Body of pancreas (tissue), 4 donors: ENCODE measurements around the gene RFX8.

ENCODE experiments used
- POLR2A ChIP-seq, 3 donors: fragments of 450-650 bp; IDR thresholded peaks; one replicate each; pipeline ENCODE4 v1.6.1; 2016; ENCODE audit warnings: antibody characterized with exemption in 3 of 3, mild to moderate bottlenecking in 2 of 3
- TF ChIP-seq, protein P1 (sequence below), 7 experiments: fragments of 450-650 bp in 4 of 7; fragments of 200-600 bp in 3 of 7; sonication (generic) in 3 of 7; IDR thresholded peaks; one replicate each; pipeline ENCODE4 v1.5.1; 2016 to 2019; ENCODE audit warnings: antibody characterized with exemption in 7 of 7

DNA sequence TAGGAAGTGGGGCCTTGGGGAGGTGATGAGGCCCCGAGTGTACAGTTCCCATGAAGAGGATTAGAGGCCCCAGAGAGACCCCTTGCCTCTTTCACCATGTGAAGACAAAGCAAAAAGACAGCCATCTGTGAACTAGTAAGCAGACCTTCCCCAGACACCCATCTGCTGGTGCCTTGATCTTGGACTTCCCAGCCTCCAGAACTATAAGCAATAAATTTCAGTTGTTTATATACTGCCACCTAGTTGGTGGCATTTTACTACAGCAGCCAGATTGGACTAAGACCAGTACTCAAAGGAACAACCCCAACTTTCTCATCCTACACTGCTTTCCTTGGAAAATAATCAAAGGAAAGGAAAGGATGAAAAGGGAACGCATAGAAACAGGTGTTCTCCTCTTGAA, 59.7 kb downstream of the RFX8 start:
- TF ChIP-seq, protein P1, sequence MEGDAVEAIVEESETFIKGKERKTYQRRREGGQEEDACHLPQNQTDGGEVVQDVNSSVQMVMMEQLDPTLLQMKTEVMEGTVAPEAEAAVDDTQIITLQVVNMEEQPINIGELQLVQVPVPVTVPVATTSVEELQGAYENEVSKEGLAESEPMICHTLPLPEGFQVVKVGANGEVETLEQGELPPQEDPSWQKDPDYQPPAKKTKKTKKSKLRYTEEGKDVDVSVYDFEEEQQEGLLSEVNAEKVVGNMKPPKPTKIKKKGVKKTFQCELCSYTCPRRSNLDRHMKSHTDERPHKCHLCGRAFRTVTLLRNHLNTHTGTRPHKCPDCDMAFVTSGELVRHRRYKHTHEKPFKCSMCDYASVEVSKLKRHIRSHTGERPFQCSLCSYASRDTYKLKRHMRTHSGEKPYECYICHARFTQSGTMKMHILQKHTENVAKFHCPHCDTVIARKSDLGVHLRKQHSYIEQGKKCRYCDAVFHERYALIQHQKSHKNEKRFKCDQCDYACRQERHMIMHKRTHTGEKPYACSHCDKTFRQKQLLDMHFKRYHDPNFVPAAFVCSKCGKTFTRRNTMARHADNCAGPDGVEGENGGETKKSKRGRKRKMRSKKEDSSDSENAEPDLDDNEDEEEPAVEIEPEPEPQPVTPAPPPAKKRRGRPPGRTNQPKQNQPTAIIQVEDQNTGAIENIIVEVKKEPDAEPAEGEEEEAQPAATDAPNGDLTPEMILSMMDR (IDR thresholded peaks at IDR 0.05) = no peak
- no peak for TF ChIP-seq POLR2A (IDR thresholded peaks at IDR 0.05)
